Measurements from ENCODE around the gene RNF17.
"Not testable (repeated sequence)": the region's sequence is repeated elsewhere in the genome, so short reads cannot be mapped to it uniquely, and the experiment has no call there.

Gene RNF17

GRCh38 chr13:24822640-24823039 lies 58.7 kb downstream of the RNF17 start:
- Histone ChIP-seq H3K9me3 (no peaks in the 10 kb centered on the region), H3K4me3 (ENCODE audit: low read depth in 1 of 2, low read length in 1 of 2) (no peak overlapping the region), H3K27ac (no peak overlapping the region), H3K27me3 (no peaks in the 10 kb centered on the region), H3K4me1 (ENCODE audit: control insufficient read depth in 1 of 2, insufficient read depth in 1 of 2, low read depth in 1 of 2, low read length in 1 of 2) (no peaks in the 10 kb centered on the region), H3K36me3 (no peaks in the 10 kb centered on the region)
- no peak for TF ChIP-seq CTCF (IDR thresholded peaks at IDR 0.05)

- H3K36me3 ChIP-seq; H3K27me3 ChIP-seq; H3K9me3 ChIP-seq; H3K4me1 ChIP-seq (ENCODE audit: control insufficient read depth in 1 of 2, insufficient read depth in 1 of 2, low read depth in 1 of 2, low read length in 1 of 2); H3K4me3 ChIP-seq (ENCODE audit: low read depth in 1 of 2, low read length in 1 of 2); H3K27ac ChIP-seq: not testable (repeated sequence)
These were observed 59.2 kb downstream of the RNF17 start for GRCh38 chr13:24823122-24823710.

GRCh38 chr13:24827799-24828198 lies 63.8 kb downstream of the RNF17 start:
- no peaks in the 10 kb centered on the region for H3K9me3 ChIP-seq

GRCh38 chr13:24834902-24835510 lies 71.0 kb downstream of the RNF17 start:
- Histone ChIP-seq H3K4me1 (ENCODE audit: control insufficient read depth in 1 of 2, insufficient read depth in 1 of 2, low read depth in 1 of 2, low read length in 1 of 2) (no peaks in the 10 kb centered on the region), H3K27me3 (no peaks in the 10 kb centered on the region), H3K4me3 (ENCODE audit: low read depth in 1 of 2, low read length in 1 of 2) (no peak overlapping the region), H3K27ac (no peak overlapping the region), H3K9me3 (no peaks in the 10 kb centered on the region), H3K36me3 (no peaks in the 10 kb centered on the region)
- no peak for TF ChIP-seq CTCF (IDR thresholded peaks at IDR 0.05)

More at GRCh38 chr13:24827799-24828198, 63.8 kb downstream of the RNF17 start:
- Histone ChIP-seq H3K4me3 (ENCODE audit: low read depth in 1 of 2, low read length in 1 of 2) (no peak overlapping the region), H3K36me3 (no peaks in the 10 kb centered on the region), H3K4me1 (ENCODE audit: control insufficient read depth in 1 of 2, insufficient read depth in 1 of 2, low read depth in 1 of 2, low read length in 1 of 2) (no peaks in the 10 kb centered on the region), H3K27ac (no peak overlapping the region), H3K27me3 (no peaks in the 10 kb centered on the region)
- no peak for TF ChIP-seq CTCF (IDR thresholded peaks at IDR 0.05)

GRCh38 chr13:24837528-24837927 lies 73.6 kb downstream of the RNF17 start:
- not testable (repeated sequence) for H3K27me3 ChIP-seq; H3K9me3 ChIP-seq; H3K4me1 ChIP-seq (ENCODE audit: control insufficient read depth in 1 of 2, insufficient read depth in 1 of 2, low read depth in 1 of 2, low read length in 1 of 2); H3K4me3 ChIP-seq (ENCODE audit: low read depth in 1 of 2, low read length in 1 of 2); H3K27ac ChIP-seq; H3K36me3 ChIP-seq

- H3K27me3 ChIP-seq, result no peaks in the 10 kb centered on the region
- no peak for TF ChIP-seq CTCF (IDR thresholded peaks at IDR 0.05)
- H3K4me3 ChIP-seq (ENCODE audit: low read depth in 1 of 2, low read length in 1 of 2), result no peak overlapping the region
- no peak overlapping the region for H3K27ac ChIP-seq
- H3K9me3 ChIP-seq, result no peaks in the 10 kb centered on the region
- H3K4me1 ChIP-seq (ENCODE audit: control insufficient read depth in 1 of 2, insufficient read depth in 1 of 2, low read depth in 1 of 2, low read length in 1 of 2), result no peaks in the 10 kb centered on the region
- no peaks in the 10 kb centered on the region for H3K36me3 ChIP-seq
These were observed 78.7 kb downstream of the RNF17 start for GRCh38 chr13:24842549-24843274.

Measured in neutrophil (primary cell).